Esophagus squamous epithelium (tissue), 5 donors: Measurements from ENCODE around the gene LCN10. TPM values are rescaled to one million over a fixed set of nuclear protein-coding genes. Genes with fewer than 3 reads are reported as not detected.
"Not testable (repeated sequence)": the region's sequence is repeated elsewhere in the genome, so short reads cannot be mapped to it uniquely, and the experiment has no call there.

Experiments
- DNase-seq: peaks from one replicate; lab custom pipeline; 2025; lab: John Stamatoyannopoulos, UW
- H3K27ac ChIP-seq, 4 donors: fragments of 200-600 bp; sonication (generic); one replicate each; pipeline ENCODE4 v1.5.1; 2016 to 2019; ENCODE audit warnings: mild to moderate bottlenecking in 1 of 4
- H3K27me3 ChIP-seq, 4 donors: fragments of 200-600 bp; sonication (generic); 1 replicate in 3 of 4; 2 replicates in 1 of 4; pipeline versions ENCODE4 v1.5.1 to v1.6.0; 2017 to 2021; ENCODE audit warnings: antibody characterized with exemption in 1 of 4
- H3K36me3 ChIP-seq, 3 donors: fragments of 200-600 bp; sonication (generic); one replicate each; pipeline ENCODE4 v1.5.1; 2016 to 2019
- H3K4me1 ChIP-seq, 3 donors: fragments of 200-600 bp; sonication (generic); one replicate each; pipeline ENCODE4 v1.5.1; 2017 to 2019
- H3K4me3 ChIP-seq, 4 donors: fragments of 200-600 bp; sonication (generic); 1 replicate in 3 of 4; 2 replicates in 1 of 4; pipeline ENCODE4 v1.5.1; 2016 to 2019; ENCODE audit warnings: mild to moderate bottlenecking in 2 of 4, moderate library complexity in 1 of 4
- H3K9me3 ChIP-seq, 3 donors: fragments of 200-600 bp; sonication (generic); one replicate each; pipeline ENCODE4 v1.5.1; 2016 to 2019
- CTCF ChIP-seq, 6 experiments: fragments of 450-650 bp in 4 of 6; fragments of 200-600 bp in 2 of 6; sonication (generic) in 2 of 6; IDR thresholded peaks; one replicate each; pipeline ENCODE4 v1.5.1; 2016 to 2019; ENCODE audit warnings: antibody characterized with exemption in 6 of 6, mild to moderate bottlenecking in 4 of 6, moderate library complexity in 4 of 6
- POLR2A ChIP-seq, 4 donors: fragments of 450-650 bp; IDR thresholded peaks; one replicate each; pipeline ENCODE4 v1.6.1; 2017; ENCODE audit warnings: antibody characterized with exemption in 4 of 4, mild to moderate bottlenecking in 4 of 4, moderate library complexity in 3 of 4
- WGBS, 2 donors: methylation state at CpG; one replicate each; pipeline ENCODE4 v1.1.5; 2018; 5-methylcytosine and 5-hydroxymethylcytosine counted together
- intact Hi-C: fragments of 100-400 bp; cut with DNase I; formaldehyde crosslinking; loops from one replicate; pipeline ENCODE4 v1.15.0; 2022
- total RNA-seq, 4 donors: library from RNA; depleted of rRNA; stranded (reverse); fragments of >200 nt; gene quantifications; one replicate each; pipeline ENCODE4 v1.1.0, GENCODE V29; 2016
- donor health status: DM: yes; HTN: yes; CAD: no.

The LCN10 gene
- total RNA-seq, 4 donors from 2014 or later, result 0.64 to 3.8 (median 2.2) TPM

- Histone ChIP-seq H3K36me3 (no peaks in the 10 kb centered on the region), H3K27me3 (peaks cover 0 to 90% (median 5%) of the 10 kb centered on the region in 4 donors), H3K4me3 (no peak overlapping the region), H3K9me3 (no peaks in the 10 kb centered on the region), H3K4me1 (peaks cover 0 to 16% (median 0%) of the 10 kb centered on the region in 3 donors), H3K27ac (no peak overlapping the region)
- WGBS, 2 donors, result 26% methylated on average over 5 to 13 of the region's 37 CpGs
- TF ChIP-seq CTCF (IDR thresholded peaks at IDR 0.05), result no peak
- TF ChIP-seq POLR2A (IDR thresholded peaks at IDR 0.05), result no peak
- no peak for DNase-seq
- intact Hi-C loops, result no loop called here
Observed at GRCh38 chr9:136762915-136763648, 20.3 kb upstream of the LCN10 start.

DNA sequence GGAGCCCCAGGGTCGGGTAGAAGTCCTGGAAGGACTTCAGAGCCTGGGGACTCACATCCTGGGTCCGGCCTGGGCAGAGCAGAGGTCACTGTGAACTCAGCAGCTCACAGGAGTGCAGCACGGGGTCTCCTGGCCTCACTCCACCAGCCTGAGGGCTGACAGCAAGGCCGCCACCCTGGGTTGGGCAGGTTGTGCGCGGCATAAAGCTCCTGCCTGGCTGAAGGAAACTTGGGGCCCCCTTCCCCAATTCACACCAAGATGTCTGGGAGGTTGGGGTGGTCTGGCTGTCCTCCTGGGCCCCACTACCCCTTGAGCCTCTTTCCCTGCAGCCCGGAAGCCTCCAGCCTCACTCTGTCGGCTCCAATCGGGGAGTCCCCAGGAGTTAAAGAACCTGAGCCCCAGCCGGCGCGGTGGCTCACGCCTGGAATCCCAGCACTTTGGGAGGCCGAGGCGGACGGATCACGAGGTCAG is 19.5 kb upstream of the LCN10 start:
- no peak for TF ChIP-seq POLR2A (IDR thresholded peaks at IDR 0.05)
- TF ChIP-seq CTCF (IDR thresholded peaks at IDR 0.05), result no peak
- H3K27me3 ChIP-seq, result peaks cover 0 to 90% (median 5%) of the 10 kb centered on the region in 4 donors
- DNase-seq, result no peak
- H3K4me3 ChIP-seq, result no peak overlapping the region
- H3K36me3 ChIP-seq, result no peaks in the 10 kb centered on the region
- H3K9me3 ChIP-seq, result no peaks in the 10 kb centered on the region
- intact Hi-C loops, result no loop called here
- WGBS, 2 donors, result 85% methylated on average over 9 of the region's 17 CpGs; no CpG with 5 or more reads in 1 of the 2 donors
- no peak overlapping the region for H3K27ac ChIP-seq
- H3K4me1 ChIP-seq, result peaks cover 0 to 16% (median 0%) of the 10 kb centered on the region in 3 donors

GRCh38 chr9:136761545-136761981 is 18.8 kb upstream of the LCN10 start:
- Histone ChIP-seq H3K4me1 (peaks cover 0 to 16% (median 0%) of the 10 kb centered on the region in 3 donors), H3K36me3 (no peaks in the 10 kb centered on the region), H3K27me3 (peaks cover 0 to 87% (median 5%) of the 10 kb centered on the region in 4 donors), H3K9me3 (peaks cover 0 to under 1% (median 0%) of the 10 kb centered on the region in 3 donors), H3K27ac (no peak overlapping the region), H3K4me3 (no peak overlapping the region)
- no peak for DNase-seq
- intact Hi-C loops, result no loop called here
- 79 to 80% methylated on average over 1 to 8 of the region's 13 CpGs for WGBS, 2 donors
- TF ChIP-seq CTCF (IDR thresholded peaks at IDR 0.05) (no peak), POLR2A (IDR thresholded peaks at IDR 0.05) (no peak)

DNA sequence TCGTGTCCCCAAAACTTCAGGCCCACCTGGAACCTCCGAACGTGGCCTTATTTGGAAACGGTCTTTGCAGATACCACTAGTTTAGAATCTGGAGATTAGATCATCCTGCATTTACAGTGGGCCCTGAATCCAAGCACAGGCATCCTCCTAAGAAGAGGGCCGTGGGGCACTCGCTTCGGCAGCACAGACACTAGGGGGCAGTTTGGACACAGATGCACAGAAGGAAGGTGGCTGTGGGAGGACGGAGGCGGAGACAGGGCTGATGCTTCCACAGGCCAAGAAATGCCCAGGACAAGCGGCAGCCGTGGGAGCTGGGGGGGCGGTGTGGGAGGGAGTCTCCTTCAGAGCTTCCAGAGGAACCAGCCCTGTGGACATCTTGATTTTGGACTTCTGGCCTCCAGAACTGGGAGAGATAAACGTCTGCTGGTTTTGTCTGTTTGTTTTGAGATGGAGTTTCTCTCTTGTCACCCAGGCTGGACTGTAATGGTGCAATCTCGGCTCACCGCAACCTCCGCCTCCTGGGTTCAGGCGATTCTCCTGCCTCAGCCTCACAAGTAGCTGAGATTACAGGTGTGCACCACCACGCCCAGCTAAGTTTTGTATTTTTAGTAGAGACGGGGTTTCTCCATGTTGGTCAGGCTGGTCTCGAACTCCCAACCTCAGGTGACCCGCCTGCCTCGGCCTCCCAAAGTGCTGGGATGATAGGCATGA is 18.2 kb upstream of the LCN10 start:
- DNase-seq, H3K9me3 ChIP-seq, H3K36me3 ChIP-seq, H3K27ac ChIP-seq, H3K4me3 ChIP-seq, intact Hi-C loops: not testable (repeated sequence)
- Histone ChIP-seq H3K27me3 (peaks cover 0 to 85% (median 5%) of the 10 kb centered on the region in 4 donors), H3K4me1 (peaks cover 0 to 16% (median 0%) of the 10 kb centered on the region in 3 donors)
- 40 to 42% methylated on average over 16 to 18 of the region's 22 CpGs for WGBS, 2 donors
- TF ChIP-seq CTCF (IDR thresholded peaks at IDR 0.05), result peak in 4 of 6 experiments; percentile 12 to 54 (median 25)

DNA sequence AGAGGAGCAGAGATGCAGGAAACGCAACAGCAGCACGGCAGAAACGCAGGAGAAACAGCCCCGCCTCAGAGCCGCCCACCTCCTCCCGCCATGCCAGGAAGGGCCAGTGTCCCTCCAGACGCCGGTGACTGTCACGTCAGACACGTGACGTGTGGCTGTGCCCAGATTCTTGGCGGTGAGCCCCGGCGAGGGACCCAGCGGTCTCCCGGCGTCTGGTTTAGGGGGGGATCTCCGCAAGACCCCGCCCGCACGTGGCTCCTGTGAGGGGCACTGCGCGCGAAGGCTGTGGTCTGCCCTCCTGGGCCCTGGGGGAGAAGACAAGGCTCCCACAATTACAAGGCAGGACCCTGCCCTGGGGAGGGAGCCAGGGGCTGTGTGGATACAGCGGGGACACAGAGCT is 17.7 kb upstream of the LCN10 start:
- Histone ChIP-seq H3K27ac (no peak overlapping the region), H3K9me3 (peaks cover 0 to 12% (median 0%) of the 10 kb centered on the region in 3 donors), H3K4me1 (peaks cover 0 to 16% (median 0%) of the 10 kb centered on the region in 3 donors), H3K4me3 (no peak overlapping the region), H3K36me3 (no peaks in the 10 kb centered on the region), H3K27me3 (peaks cover 0 to 80% (median 5%) of the 10 kb centered on the region in 4 donors)
- TF ChIP-seq POLR2A (IDR thresholded peaks at IDR 0.05) (no peak), CTCF (IDR thresholded peaks at IDR 0.05) (no peak)
- DNase-seq, result no peak
- intact Hi-C loops, result no loop called here
- WGBS, 2 donors, result 34 to 100% methylated on average over 1 to 3 of the region's 25 CpGs
